Mammary epithelial cell (primary cell): ENCODE results near the gene TC2N.

ENCODE experiments used
- EZH2 ChIP-seq: IDR thresholded peaks from 2 replicates; pipeline ENCODE4 v1.6.1; 2012; ENCODE audit warnings: low read length, inconsistent platforms, borderline replicate concordance
- TF ChIP-seq, protein P1 (sequence below), 2 donors: IDR thresholded peaks in 1 of 2; conservative IDR thresholded peaks in 1 of 2; 2 replicates each; pipeline ENCODE4 v1.5.1; 2011 to 2012; ENCODE audit warnings: inconsistent platforms in 2 of 2, low read length in 2 of 2, mild to moderate bottlenecking in 2 of 2, control low read depth in 1 of 2, low read depth in 1 of 2; ENCODE audit not compliant: insufficient read depth in 1 of 2; ENCODE audit errors: extremely low read depth in 1 of 2

GRCh38 chr14:91875525-91876286 is 8.4 kb upstream of the TC2N start:
- TF ChIP-seq, protein P1, sequence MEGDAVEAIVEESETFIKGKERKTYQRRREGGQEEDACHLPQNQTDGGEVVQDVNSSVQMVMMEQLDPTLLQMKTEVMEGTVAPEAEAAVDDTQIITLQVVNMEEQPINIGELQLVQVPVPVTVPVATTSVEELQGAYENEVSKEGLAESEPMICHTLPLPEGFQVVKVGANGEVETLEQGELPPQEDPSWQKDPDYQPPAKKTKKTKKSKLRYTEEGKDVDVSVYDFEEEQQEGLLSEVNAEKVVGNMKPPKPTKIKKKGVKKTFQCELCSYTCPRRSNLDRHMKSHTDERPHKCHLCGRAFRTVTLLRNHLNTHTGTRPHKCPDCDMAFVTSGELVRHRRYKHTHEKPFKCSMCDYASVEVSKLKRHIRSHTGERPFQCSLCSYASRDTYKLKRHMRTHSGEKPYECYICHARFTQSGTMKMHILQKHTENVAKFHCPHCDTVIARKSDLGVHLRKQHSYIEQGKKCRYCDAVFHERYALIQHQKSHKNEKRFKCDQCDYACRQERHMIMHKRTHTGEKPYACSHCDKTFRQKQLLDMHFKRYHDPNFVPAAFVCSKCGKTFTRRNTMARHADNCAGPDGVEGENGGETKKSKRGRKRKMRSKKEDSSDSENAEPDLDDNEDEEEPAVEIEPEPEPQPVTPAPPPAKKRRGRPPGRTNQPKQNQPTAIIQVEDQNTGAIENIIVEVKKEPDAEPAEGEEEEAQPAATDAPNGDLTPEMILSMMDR (conservative IDR thresholded peaks at IDR 0.05 in 1 of 2, IDR thresholded peaks at IDR 0.05 in 1 of 2; ENCODE audit: extremely low read depth in 1 of 2, insufficient read depth in 1 of 2, low read depth in 1 of 2, low read length in 2 of 2), result no peak
- TF ChIP-seq EZH2, result no peak
